ENCODE results near the gene NEU4.

Gene NEU4

DNA sequence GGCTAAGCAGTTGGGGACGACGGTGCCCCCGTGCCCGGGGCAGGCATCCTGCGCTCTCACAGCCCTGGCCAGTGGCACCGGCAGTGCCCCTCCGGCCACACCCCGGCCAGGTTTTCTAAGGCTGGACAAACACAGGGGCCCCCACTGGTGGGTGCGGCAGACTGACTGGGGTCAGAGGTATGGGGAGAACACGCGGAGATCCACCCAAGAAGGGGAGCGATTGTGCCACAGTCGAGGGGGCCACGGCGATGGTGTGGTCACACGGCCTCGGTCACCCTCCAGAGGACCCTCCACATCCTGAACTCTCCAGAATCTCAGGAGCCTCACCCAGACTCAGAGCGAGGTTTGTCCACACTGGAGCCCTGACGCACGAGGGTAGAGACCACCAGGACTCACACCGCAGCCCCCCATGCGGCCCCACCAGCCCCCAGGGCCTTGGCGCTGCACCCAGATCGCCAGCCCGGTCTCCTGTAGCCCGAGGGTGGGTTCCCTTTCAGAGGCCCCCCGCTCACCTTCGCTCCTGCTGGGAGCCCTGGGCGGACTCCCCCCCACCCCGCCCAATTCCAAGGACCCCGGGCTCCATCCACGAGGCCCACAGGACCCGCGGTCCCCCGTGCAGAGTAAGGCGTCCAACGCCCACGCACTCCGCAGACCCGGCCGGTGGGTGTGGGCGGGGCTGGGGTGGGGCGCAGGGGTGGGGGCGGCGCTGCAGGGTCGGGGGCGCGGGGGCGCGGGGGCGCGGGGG lies 34.5 kb downstream of the NEU4 start:
- no peak for DNase-seq (ENCODE audit: low spot score in 2 of 2)
- no peaks in the 10 kb centered on the region for H3K27me3 Mint-ChIP-seq
- H3K36me3 Mint-ChIP-seq (ENCODE audit: insufficient read depth): peaks cover 12% of the 10 kb centered on the region
- H3K4me1 Mint-ChIP-seq: peaks cover 45% of the 10 kb centered on the region
- peak overlapping the region; percentile 95 for H3K27ac Mint-ChIP-seq (ENCODE audit: low read depth)
- no peaks in the 10 kb centered on the region for H3K9me3 Mint-ChIP-seq
- no peak for ATAC-seq (replicated peaks; ENCODE audit: extremely low read depth, poor library complexity, severe bottlenecking)
- H3K4me3 Mint-ChIP-seq: peak overlapping the region; percentile 77

DNA sequence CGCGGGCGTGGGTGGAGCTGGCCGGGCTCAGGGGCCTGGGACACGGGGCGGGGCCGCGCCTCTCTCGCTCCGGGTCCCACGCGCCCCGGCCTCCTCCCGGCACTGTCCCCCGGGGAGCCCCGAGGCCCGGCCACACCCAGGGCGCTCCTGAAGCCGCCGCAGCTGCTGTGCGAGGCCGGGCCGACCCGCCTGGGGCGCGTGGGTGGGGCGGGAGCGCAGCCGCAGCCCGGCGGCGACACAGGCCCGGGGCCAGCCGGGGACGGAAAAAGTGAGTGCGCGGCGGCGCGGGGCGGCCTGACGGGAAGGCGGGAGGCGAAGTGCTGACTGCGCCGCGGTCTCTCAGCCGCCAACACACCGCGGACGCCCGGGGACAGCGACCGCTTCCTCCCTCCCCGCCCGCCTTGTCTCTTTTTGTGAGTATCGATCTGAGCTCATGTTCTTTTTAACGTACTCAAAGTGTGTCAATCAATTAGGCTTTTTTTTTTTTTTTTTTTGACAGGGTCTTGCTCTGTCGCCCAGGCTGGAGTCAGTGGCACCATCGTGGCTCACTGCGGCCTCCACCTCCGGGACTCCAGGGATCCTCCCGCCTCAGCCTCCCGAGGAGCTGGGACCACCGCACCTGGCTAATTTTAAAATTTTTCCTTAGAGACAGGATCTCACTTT lies 35.2 kb downstream of the NEU4 start:
- Mint-ChIP-seq H3K27me3 (no peaks in the 10 kb centered on the region), H3K9me3 (no peaks in the 10 kb centered on the region), H3K36me3 (ENCODE audit: insufficient read depth) (peaks cover 12% of the 10 kb centered on the region), H3K27ac (ENCODE audit: low read depth) (peak overlapping the region; percentile 76), H3K4me3 (peak overlapping the region; percentile 76), H3K4me1 (peaks cover 45% of the 10 kb centered on the region)
- peak; percentile 55 to 58 for DNase-seq (ENCODE audit: low spot score in 2 of 2)
- peak; percentile 77 for ATAC-seq (replicated peaks; ENCODE audit: extremely low read depth, poor library complexity, severe bottlenecking)

DNA sequence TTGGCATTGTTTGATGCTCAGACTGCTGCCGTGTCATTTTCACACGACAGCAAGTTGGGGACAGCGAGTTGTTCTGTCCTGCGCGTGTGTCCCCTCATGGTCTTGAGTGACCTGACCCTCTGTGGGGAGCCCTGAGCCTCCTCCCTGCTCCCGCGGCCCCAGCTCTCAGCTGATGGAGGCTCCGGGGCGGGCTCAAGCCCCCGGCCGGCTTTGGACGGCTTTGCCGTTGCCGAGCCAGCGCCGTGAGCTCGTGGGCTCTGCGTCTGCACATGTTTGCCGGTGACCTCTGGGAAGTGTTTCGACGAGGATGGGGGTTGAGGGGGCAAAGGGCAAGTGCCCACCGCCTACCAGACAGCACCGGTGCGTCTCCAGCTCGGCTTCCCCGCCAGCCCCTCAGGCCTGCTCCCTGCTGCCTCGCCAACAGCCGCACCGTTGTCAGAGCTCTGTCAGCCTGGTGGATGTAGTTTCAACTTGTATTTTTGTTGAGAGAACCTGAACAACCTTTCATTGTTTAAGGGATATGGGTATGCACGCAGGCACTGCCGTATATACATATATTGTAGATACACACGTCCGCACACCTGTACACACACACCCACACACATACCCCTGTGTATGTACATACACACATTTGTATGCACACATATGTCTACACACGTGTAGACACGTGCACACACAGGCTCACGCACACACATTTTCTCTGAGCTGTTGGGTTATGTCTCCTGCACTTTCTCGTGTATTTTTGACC lies 36.0 kb downstream of the NEU4 start:
- H3K36me3 Mint-ChIP-seq (ENCODE audit: insufficient read depth): peaks cover 12% of the 10 kb centered on the region
- H3K4me3 Mint-ChIP-seq: peak overlapping the region; percentile 76
- DNase-seq (ENCODE audit: low spot score in 2 of 2) (no peak), ATAC-seq (replicated peaks; ENCODE audit: extremely low read depth, poor library complexity, severe bottlenecking) (no peak)
- H3K9me3 Mint-ChIP-seq: no peaks in the 10 kb centered on the region
- H3K4me1 Mint-ChIP-seq: peaks cover 45% of the 10 kb centered on the region
- H3K27ac Mint-ChIP-seq (ENCODE audit: low read depth): peak overlapping the region; percentile 76
- no peaks in the 10 kb centered on the region for H3K27me3 Mint-ChIP-seq

DNA sequence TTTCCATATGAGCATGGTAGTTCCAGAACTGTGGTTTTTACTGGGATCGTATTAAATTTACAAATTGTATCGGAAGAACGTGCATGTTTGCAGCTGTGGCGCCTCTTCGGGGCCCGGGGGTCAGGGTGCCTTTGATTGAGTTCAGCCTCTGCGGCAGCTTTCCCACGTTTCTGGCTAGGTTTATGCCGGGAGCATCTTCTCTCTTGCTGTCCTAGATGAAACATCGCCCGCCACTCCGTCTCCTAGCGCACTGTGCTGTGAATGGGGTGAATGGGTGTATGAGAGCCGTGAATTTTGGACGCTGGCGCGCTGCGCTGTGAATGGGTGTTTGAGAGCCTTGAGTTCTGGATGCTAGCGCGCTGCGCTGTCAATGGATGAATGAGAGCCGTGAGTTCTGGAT lies 37.4 kb downstream of the NEU4 start:
- Mint-ChIP-seq H3K27ac (ENCODE audit: low read depth) (peak overlapping the region; percentile 44), H3K36me3 (ENCODE audit: insufficient read depth) (peaks cover 14% of the 10 kb centered on the region), H3K9me3 (no peaks in the 10 kb centered on the region), H3K4me1 (peaks cover 42% of the 10 kb centered on the region), H3K27me3 (no peaks in the 10 kb centered on the region), H3K4me3 (peak overlapping the region; percentile 76)
- DNase-seq (ENCODE audit: low spot score in 2 of 2): no peak
- ATAC-seq (replicated peaks; ENCODE audit: extremely low read depth, poor library complexity, severe bottlenecking): no peak

DNA sequence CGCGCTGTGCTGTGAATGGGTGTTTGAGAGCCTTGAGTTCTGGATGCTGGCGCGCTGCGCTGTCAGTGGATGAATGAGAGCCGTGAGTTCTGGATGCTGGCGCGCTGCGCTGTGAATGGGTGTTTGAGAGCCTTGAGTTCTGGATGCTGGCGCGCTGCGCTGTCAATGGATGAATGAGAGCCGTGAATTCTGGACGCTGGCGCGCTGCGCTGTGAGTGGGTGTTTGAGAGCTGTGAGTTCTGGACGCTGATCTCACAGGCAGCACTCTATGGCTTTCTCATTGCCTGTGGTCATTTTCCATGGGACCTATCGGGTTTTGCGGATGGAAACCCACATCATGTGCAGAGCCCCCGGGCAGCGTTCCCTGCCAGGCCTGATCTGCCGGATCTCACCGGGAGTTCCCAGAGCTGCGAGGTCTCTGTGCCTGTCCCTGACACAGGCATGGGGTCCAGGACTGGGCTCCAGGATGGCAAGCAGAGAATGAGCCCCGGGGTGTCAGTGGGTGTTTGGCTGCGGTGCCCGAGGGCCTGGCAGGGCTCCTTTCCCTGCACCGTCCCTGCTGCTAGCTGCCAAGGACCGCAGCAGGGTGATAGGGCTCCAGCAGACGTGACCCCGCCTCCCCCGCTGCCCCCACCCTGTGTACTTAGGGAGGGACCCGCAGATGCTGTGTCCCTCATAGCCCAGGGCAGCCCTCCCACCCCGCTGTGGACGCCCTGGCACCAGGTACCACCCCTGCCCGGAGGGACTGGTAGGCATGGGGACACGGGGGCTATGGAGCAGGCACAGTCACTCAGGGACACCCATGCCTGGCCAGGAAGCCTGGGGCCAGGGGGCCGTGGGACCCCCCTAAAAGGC lies 40.0 kb downstream of the NEU4 start:
- H3K36me3 Mint-ChIP-seq (ENCODE audit: insufficient read depth): peaks cover 12% of the 10 kb centered on the region
- peaks cover 30% of the 10 kb centered on the region for H3K4me1 Mint-ChIP-seq
- no peaks in the 10 kb centered on the region for H3K27me3 Mint-ChIP-seq
- no peaks in the 10 kb centered on the region for H3K9me3 Mint-ChIP-seq
- H3K4me3 Mint-ChIP-seq: no peak overlapping the region
- DNase-seq (ENCODE audit: low spot score in 2 of 2) (no peak), ATAC-seq (replicated peaks; ENCODE audit: extremely low read depth, poor library complexity, severe bottlenecking) (no peak)
- no peak overlapping the region for H3K27ac Mint-ChIP-seq (ENCODE audit: low read depth)

DNA sequence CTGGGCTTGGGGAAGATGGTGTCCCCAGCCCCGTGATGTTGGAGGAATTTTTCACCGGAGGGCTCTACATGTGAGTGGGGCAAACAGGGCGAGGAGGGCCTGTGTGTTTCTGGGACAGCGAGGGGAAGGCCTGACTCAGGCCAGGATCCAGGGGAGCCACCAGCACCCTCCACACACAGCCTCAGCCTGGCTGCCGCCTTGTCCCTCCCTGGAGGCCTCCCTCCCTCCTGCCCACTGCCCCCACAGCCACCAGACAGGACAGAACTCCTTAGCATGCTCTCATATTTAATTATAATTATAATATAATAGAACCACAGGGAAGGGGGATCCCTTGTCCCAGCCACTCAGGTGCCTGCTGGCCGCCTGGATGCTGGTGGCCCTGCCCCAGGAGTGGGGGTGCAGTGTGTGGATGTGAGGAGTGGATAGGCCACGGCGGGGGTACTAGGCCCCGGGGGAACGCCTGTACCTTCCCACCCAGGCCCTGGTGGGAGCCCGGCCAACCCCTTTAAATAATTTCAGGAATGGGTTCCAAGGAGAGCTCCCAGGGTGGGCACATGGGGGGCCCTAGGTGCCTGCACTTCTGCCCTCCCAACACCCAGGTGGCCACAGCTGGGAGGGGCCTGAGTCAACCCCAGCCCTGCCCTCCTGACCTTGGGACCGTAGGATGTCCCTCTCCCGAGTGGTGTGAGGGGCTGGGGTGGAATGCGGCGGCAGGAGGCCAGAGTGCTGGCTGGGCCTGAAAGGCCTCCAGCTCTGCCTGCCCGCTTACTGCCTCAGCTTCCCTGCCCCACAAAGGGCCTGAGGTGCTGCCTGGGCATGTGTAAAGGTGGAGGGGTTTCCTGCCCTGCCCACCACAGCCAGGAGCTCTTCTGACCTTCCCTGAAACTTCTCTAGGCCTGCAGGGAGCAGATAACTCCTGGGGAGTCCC lies 40.9 kb downstream of the NEU4 start:
- Mint-ChIP-seq H3K9me3 (no peaks in the 10 kb centered on the region), H3K27me3 (no peaks in the 10 kb centered on the region), H3K4me1 (peaks cover 23% of the 10 kb centered on the region), H3K27ac (ENCODE audit: low read depth) (no peak overlapping the region), H3K36me3 (ENCODE audit: insufficient read depth) (peaks cover 7% of the 10 kb centered on the region), H3K4me3 (no peak overlapping the region)
- ATAC-seq (replicated peaks; ENCODE audit: extremely low read depth, poor library complexity, severe bottlenecking) (no peak), DNase-seq (ENCODE audit: low spot score in 2 of 2) (no peak)

DNA sequence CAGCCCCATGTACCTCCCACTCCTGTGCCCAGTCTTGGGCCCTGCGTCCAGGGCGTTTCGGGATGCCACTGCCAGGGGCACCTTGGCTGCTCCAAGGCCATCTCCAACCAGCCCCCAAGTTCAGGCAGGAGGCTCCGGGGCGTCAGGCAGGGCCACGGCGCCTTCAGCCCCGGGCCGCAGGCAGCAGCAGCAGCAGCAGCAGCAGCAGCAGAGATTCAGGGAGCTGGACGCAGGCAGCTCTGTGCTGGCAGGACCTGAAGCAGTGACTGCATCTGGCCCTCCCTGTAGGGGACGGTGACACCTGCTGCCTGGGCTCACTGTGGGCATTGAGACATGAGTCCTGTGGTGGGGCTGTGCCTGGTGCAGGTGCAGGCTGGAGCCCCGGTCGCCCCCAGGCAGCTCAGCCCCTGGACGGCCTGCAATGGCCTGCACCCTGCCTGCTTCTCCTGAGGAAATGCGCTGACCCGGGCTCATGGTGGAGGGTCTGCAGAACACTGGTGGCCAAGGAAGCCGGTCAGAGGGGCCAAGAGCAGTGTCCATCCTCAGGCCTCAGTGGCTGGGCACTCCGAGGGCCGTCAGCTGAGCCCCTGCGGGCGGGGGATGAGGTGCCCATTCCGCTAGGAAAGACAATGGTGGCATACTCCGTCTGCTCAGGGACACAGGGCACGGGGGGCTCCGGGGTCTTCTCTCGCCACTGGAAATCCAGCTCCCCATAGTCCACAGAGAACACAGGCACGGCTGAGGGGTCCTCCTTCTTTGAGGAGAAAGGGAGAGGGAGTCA lies 41.7 kb downstream of the NEU4 start:
- Mint-ChIP-seq H3K36me3 (ENCODE audit: insufficient read depth) (peaks cover 9% of the 10 kb centered on the region), H3K9me3 (no peaks in the 10 kb centered on the region), H3K27ac (ENCODE audit: low read depth) (no peak overlapping the region), H3K4me3 (no peak overlapping the region), H3K27me3 (no peaks in the 10 kb centered on the region), H3K4me1 (peaks cover 20% of the 10 kb centered on the region)
- DNase-seq (ENCODE audit: low spot score in 2 of 2) (no peak), ATAC-seq (replicated peaks; ENCODE audit: extremely low read depth, poor library complexity, severe bottlenecking) (no peak)

DNA sequence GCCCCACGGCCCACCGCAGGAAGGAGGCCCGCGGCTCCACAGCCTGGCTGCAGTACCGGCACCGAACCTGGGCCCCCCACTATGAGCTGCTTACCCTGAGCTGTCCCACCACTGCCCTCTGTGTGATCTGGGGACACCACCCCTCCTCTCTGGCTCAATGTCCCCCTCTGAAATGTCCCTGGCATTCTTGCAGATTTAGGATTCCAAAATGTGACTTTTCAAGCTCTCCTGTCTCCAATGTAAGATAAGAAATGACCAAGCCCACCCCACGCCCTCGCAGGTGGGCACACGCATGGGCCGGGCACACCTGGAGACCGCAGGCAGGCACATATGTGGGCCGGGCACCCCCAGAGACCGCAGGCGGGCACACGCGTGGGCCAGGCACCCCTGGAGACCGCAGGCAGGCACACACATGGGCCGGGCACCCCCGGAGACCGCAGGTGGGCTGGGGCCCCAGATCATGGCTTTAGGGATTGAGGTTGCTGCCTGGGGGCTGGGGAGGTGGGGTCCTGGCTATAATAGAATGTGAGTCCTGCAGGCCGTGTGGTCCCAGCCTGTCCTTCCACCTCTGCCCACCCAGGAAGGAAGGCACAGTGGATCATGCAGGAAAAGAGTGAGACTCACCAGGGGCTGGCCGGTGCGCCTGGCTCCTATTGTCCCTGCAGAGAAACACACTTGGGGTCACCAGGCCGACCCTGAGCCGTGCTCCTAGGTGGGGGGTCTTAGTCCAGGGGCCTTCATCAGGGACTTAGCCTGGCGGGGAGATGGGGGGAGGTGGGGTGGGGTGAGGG lies 42.5 kb downstream of the NEU4 start:
- Mint-ChIP-seq H3K27ac (ENCODE audit: low read depth) (no peak overlapping the region), H3K4me3 (no peak overlapping the region), H3K4me1 (peaks cover 19% of the 10 kb centered on the region), H3K9me3 (no peaks in the 10 kb centered on the region), H3K36me3 (ENCODE audit: insufficient read depth) (peaks cover 7% of the 10 kb centered on the region), H3K27me3 (no peaks in the 10 kb centered on the region)
- no peak for DNase-seq (ENCODE audit: low spot score in 2 of 2)
- ATAC-seq (replicated peaks; ENCODE audit: extremely low read depth, poor library complexity, severe bottlenecking): no peak

DNA sequence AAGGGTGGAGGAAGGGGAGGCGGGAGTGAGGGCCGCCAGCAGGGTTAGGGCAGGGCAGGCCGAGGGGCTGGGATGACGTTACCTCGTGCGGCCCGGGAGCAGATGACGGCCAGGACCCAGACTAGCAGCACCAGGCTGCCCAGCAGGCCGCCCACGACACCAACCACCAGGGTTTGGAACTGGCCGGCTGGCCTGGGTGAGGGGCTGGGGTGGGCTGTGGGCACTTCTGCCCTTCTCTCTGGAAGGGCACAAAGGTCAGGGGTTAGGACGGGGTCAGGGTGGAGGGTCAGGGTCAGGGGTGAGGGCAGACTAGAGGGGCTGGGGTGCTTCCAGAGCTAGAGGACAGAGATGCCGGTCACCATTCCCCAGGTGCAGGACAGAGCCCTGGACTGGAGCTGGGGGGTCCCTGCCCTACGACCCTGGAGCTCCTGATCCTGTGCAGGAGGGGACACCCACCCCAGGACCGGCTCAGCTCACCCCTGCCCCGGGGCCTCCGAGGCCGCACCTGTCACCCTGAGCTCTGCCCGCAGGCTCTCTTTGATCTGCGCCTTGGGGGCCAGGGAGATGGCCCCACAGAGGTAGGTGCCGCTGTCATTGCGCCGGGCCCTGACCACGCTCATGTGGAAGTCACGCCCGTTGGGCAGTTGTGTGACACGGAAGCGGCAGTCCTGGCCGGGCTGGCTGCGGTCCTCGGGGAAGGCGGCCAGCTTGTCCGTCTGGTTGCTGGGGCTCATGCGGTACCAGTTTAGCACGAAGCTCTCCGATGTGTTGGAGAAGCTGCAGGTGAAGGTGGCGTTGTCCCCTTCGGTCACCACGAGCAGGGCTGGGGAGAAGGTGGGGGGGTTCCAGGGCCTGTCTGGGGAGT lies 43.4 kb downstream of the NEU4 start:
- Mint-ChIP-seq H3K36me3 (ENCODE audit: insufficient read depth) (peaks cover 7% of the 10 kb centered on the region), H3K27me3 (no peaks in the 10 kb centered on the region), H3K4me1 (peaks cover 24% of the 10 kb centered on the region), H3K9me3 (no peaks in the 10 kb centered on the region), H3K4me3 (no peak overlapping the region), H3K27ac (ENCODE audit: low read depth) (no peak overlapping the region)
- DNase-seq (ENCODE audit: low spot score in 2 of 2) (no peak), ATAC-seq (replicated peaks; ENCODE audit: extremely low read depth, poor library complexity, severe bottlenecking) (no peak)
